GM21717 (cell line): ENCODE data around the gene ADCY10.
"Not testable (repeated sequence)": the region's sequence is repeated elsewhere in the genome, so short reads cannot be mapped to it uniquely, and the experiment has no call there.

Experiments
- ATAC-seq: cut with Tn5 transposase; IDR thresholded peaks from one replicate; pipeline ENCODE4 v1.9.1; 2021; ENCODE audit warnings: mild to moderate bottlenecking, moderate library complexity; ENCODE audit not compliant: unreplicated experiment

The ADCY10 gene

GRCh38 chr1:167860231-167860923 is 53.6 kb downstream of the ADCY10 start:
- ATAC-seq = no peak

GRCh38 chr1:167856711-167857418 is 57.1 kb downstream of the ADCY10 start:
- ATAC-seq = no peak

GRCh38 chr1:167854184-167854583 is 59.8 kb downstream of the ADCY10 start:
- ATAC-seq = no peak

DNA sequence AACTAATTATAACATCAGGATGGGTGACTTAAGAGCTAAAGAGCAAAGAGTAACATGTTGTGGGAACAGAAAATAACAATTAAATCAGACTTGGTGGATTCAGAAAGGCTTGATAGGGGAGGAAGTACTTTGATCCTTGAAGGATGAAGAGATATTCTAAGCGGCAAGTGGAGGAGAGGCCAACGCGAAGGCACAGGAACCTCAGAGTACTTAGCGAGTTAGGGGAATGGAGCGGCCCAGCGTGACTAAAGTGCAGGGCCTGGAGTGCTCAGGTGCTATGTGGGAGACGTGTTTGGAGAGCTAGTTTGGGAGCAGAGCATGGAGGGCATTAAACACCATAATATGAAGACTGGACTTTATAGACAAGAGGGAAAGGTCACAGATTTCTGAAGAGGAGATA is 64.3 kb downstream of the ADCY10 start:
- ATAC-seq = no peak

DNA sequence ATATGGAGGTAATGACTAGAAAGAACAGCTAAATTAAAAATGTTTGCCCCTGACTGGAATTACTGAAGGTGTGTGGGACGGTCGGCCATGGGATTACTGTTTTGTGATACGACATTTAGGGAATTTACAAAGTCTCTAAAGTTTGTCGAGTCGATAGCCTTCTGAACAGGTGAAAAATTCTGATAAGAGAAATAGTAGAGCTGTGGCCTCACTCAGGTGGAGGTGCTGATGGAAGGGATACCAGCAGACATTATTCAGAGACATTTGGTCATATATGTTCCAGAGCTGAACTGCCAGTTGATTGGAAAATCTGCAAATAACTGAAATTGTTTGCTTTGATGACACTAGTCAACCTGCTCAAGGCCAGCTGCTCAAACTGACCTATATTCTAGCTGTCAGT is 71.1 kb downstream of the ADCY10 start:
- no peak for ATAC-seq

- no peak for ATAC-seq
These were observed 72.4 kb downstream of the ADCY10 start for GRCh38 chr1:167841530-167841929.

- no peak for ATAC-seq
These were observed 74.9 kb downstream of the ADCY10 start for GRCh38 chr1:167839009-167839408.

- no peak for ATAC-seq
These were observed 76.6 kb downstream of the ADCY10 start for GRCh38 chr1:167837326-167837725.

GRCh38 chr1:167836197-167836596 is 77.7 kb downstream of the ADCY10 start:
- no peak for ATAC-seq

- ATAC-seq = no peak
These were observed 80.0 kb downstream of the ADCY10 start for GRCh38 chr1:167833904-167834303.

- ATAC-seq = no peak
These were observed 81.2 kb downstream of the ADCY10 start for GRCh38 chr1:167832693-167833092.

DNA sequence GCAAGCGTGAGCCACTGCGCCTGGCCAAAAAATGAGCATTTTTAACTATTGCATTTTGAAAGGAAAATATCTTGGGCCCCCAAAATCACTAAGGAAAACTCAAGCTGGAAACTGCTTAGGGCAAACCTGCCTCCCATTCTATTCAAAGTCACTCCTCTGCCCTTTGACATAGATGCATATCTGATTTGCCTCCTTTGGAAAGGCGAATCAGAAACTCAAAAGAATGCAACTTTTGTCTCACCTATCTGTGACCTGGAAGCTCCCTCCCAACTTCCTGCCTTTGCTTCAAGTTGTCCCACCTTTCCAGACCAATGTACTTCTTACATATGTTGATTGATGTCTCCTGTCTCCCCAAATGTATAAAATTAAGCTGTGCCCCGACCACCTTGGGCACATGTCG is 83.3 kb downstream of the ADCY10 start:
- ATAC-seq = not testable (repeated sequence)

DNA sequence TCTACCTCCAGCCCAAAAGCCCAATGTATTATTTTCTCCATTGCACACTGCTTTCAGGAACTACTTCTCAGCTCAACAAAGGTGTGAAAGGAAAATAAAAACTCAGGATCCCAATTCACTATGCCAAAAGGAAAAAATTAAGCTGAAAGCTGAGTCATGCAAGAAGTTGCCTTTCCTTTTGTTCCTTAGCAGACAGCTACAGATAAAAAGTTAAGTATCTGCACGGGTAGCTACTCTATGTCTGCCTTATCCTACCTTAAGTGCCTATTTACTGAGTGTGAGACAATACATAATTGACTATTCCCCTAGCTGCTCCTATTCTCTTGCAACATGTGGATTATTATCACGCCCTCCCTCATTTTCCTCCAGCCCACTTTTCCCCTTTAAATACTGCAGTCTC is 84.1 kb downstream of the ADCY10 start:
- no peak for ATAC-seq

DNA sequence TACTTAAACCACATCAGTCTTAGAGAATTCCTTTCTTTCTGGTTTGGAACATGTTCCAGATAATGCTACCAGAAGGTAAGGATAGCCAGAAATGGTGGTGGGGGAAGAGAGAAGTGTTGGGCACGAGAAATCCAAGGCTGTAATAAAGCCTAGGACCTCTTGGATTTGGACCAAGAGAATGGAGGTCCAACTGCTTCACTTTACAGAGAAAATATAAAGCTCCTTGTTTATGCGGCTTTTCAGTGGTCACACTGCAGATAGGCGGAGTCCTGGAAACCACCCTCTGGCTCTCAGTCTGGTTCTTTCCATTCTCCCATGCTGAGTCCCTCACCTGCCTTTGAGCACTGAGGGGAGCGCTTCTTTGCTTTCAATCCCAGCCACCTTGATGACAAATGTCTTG is 87.8 kb downstream of the ADCY10 start:
- ATAC-seq = no peak

DNA sequence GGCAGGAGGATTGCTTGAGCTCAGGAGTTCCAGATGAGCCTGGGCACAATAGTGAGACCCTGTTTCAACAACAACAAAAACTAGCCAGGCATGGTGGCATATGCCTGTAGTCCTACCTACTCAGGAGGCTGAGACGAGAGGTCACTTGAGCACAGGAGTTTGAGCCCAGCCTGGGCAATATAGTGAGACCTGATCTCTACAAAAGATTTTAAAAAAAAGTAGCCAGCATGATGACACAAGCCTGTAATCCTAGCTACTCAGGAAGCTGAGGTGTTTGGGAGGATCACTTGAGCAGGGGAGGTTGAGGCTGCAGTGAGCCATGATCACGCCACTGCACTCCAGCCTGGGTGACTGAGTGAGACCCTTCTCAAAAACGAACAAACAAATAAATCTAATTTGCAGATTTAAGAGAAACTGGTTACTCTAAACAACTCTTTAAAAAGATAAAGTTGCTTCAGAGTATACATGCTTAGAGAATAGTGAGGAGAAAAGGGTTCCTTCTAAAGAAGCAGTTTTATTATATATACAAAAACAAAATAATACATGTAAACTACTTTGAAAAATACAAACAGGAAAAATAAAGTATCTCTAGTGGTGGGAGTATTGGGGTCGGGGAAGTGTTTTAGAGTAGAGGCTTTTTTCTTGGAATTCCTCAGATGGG is 88.4 kb downstream of the ADCY10 start:
- no peak for ATAC-seq

- no peak for ATAC-seq
These were observed 89.7 kb downstream of the ADCY10 start for GRCh38 chr1:167824163-167824794.

GRCh38 chr1:167821969-167822685 is 91.8 kb downstream of the ADCY10 start:
- ATAC-seq = no peak

GRCh38 chr1:167821356-167821685 is 92.6 kb downstream of the ADCY10 start:
- no peak for ATAC-seq

GRCh38 chr1:167820684-167821355 is 93.1 kb downstream of the ADCY10 start:
- no peak for ATAC-seq

DNA sequence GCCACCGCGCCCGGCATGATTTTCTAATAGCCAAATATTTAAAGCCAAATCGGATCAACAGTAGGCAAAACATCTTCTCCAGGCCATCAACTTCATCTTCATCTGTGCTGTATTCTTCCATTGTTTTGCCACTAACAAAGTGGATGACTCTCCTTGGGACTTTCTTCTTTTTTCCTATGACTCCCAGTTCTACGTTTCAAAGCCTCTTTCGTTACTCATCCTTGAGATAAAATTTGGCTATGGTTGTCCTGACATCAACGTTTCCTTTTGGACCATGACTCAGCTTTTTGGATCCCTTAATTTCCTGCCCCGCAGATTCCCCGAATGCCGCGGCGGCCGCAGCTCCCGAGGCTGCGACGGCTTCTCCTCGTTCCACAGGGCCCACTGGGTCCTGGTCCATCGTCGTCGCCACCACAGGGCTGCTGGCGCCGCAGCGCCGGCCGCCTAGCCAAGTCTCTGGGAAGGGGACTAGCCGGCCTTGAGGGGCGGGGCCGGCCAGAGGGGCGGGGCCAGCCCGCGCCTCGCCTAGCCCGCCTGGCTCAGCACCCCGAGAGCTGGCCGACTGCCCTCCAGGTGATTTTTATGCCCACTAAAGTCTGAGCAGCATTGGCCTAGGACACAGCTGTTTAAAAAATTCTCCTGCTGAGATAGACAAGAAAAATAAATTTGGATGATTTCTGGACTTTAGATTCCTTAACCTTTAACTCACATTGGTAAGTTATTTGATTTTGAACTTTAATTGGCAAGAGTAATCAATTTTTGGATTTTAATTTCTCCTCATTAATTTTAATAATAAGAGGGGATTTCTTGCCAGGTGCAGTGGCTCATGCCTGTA is 93.9 kb downstream of the ADCY10 start:
- no peak for ATAC-seq
